GM12878 (cell line): ENCODE data around the gene CWC27. TPM values are rescaled to one million over a fixed set of nuclear protein-coding genes. Genes with fewer than 3 reads are reported as not detected.

Source experiments
- ATAC-seq: fragments of 200-7000 bp; cut with Tn5 transposase; 3 replicates; pipeline ENCODE4 v1.9.1; 2020; ENCODE audit warnings: mild to moderate bottlenecking, moderate library complexity
- BruUV-seq: library from RNA; stranded (reverse); fragments of 400-500 nt; replicated peaks from 2 replicates; lab custom pipeline; 2021; lab: Mats Ljungman, UMichigan
- CTCF ChIA-PET: fragments of 300-600 bp; sonication (Branson Sonifier 250); formaldehyde crosslinking; extraction: SDS; loops from one replicate; lab custom pipeline; 2021; ENCODE audit warnings: inconsistent platforms; lab: Yijun Ruan, JAX
- POLR2A ChIA-PET: fragments of 350-600 bp; formaldehyde crosslinking; extraction: SDS; loops from one replicate; lab custom pipeline; 2021; ENCODE audit warnings: inconsistent platforms; lab: Charles Lee
- RAD21 ChIA-PET: fragments of 300-600 bp; sonication (Branson Sonifier 250); formaldehyde crosslinking; loops from one replicate; lab custom pipeline; 2023; ENCODE audit warnings: antibody characterized with exemption; ENCODE audit not compliant: unreplicated experiment; lab: Charles Lee
- SMC1A ChIA-PET: fragments of 300-600 bp; sonication (Branson Sonifier 250); formaldehyde crosslinking; loops from one replicate; lab custom pipeline; 2023; ENCODE audit not compliant: unreplicated experiment, uncharacterized antibody; lab: Charles Lee
- DNase-seq: peaks from one replicate; pipeline ENCODE4 v3.0.0-alpha.2; 2011; ENCODE audit warnings: low read depth, low spot score
- FAIRE-seq: peaks from 3 replicates; lab custom pipeline; 2011; peaks lifted over from hg19 to GRCh38; lab: Jason Lieb, UNC
- H2AFZ ChIP-seq: 2 replicates; pipeline ENCODE4 v1.6.0; 2011; ENCODE audit warnings: low read depth, low read length, control low read depth; ENCODE audit not compliant: control insufficient read depth
- H3K27ac ChIP-seq: 2 replicates; pipeline ENCODE4 v1.5.1; 2011; ENCODE audit warnings: control low read depth; ENCODE audit not compliant: control insufficient read depth, insufficient read depth
- H3K27me3 ChIP-seq, 2 experiments: replicated peaks in 1 of 2; 2 replicates each; pipeline versions ENCODE4 v1.6.0 to v1.6.1; 2011; ENCODE audit warnings: low read length in 1 of 2; ENCODE audit not compliant: control insufficient read depth in 2 of 2, insufficient read depth in 2 of 2
- H3K36me3 ChIP-seq, 2 experiments: 2 replicates each; pipeline ENCODE4 v1.5.1; 2011; ENCODE audit warnings: low read length in 1 of 2; ENCODE audit not compliant: control insufficient read depth in 2 of 2, insufficient read depth in 2 of 2
- H3K4me1 ChIP-seq: 2 replicates; pipeline ENCODE4 v1.6.1; 2011; ENCODE audit warnings: mild to moderate bottlenecking, low read length, moderate library complexity, mixed read lengths; ENCODE audit not compliant: control insufficient read depth, insufficient read depth
- H3K4me2 ChIP-seq: 2 replicates; pipeline ENCODE4 v1.6.0; 2011; ENCODE audit warnings: control low read depth; ENCODE audit not compliant: control insufficient read depth, insufficient read depth
- H3K4me3 ChIP-seq: fragments of 200-600 bp; sonication (generic); 2 replicates; pipeline ENCODE4 v1.5.1; 2016
- H3K79me2 ChIP-seq: 2 replicates; pipeline ENCODE4 v1.6.0; 2011; ENCODE audit warnings: low read length; ENCODE audit not compliant: control insufficient read depth, insufficient read depth
- H3K9ac ChIP-seq: 2 replicates; pipeline ENCODE4 v1.8.0; 2011; ENCODE audit warnings: low read length, control low read depth, mixed read lengths; ENCODE audit not compliant: control insufficient read depth, insufficient read depth
- H3K9me3 ChIP-seq: replicated peaks from 3 replicates; pipeline ENCODE4 v1.5.1; 2011; ENCODE audit warnings: mild to moderate bottlenecking, low read length; ENCODE audit not compliant: control insufficient read depth, insufficient read depth
- H4K20me1 ChIP-seq: 2 replicates; pipeline ENCODE4 v1.6.0; 2011; ENCODE audit not compliant: control insufficient read depth, insufficient read depth
- CHD2 ChIP-seq: IDR thresholded peaks from 2 replicates; pipeline ENCODE4 v1.6.1; 2011; ENCODE audit warnings: low read depth, low read length, improper control_type of control experiment, borderline replicate concordance
- NFIC ChIP-seq: IDR thresholded peaks from 2 replicates; pipeline ENCODE4 v1.6.1; 2012; ENCODE audit warnings: low read depth, mild to moderate bottlenecking, inconsistent platforms, low read length, moderate library complexity
- RAD51 ChIP-seq: fragments of 450-650 bp; IDR thresholded peaks from 2 replicates; pipeline ENCODE4 v1.6.1; 2016; ENCODE audit warnings: moderate library complexity, mild to moderate bottlenecking, inconsistent platforms
- SPI1 ChIP-seq: IDR thresholded peaks from 2 replicates; pipeline ENCODE4 v1.6.1; 2011; ENCODE audit warnings: low read depth, mild to moderate bottlenecking, low read length, moderate library complexity, borderline replicate concordance; ENCODE audit not compliant: insufficient read depth
- in situ Hi-C: fragments of 300-500 bp; cut with MboI; formaldehyde crosslinking; loops from 9 replicates; pipeline ENCODE4 v1.14.3; 2018; ENCODE audit warnings: mixed read lengths
- intact Hi-C: fragments of 100-400 bp; cut with micrococcal nuclease; formaldehyde crosslinking; loops from one replicate; pipeline ENCODE4 v1.14.2; 2022; ENCODE audit not compliant: unreplicated experiment
- polyA plus RNA-seq, 11 experiments: library from polyadenylated mRNA; depleted of rRNA in 4 of 11; unstranded in 6 of 11; stranded (reverse) in 5 of 11; fragments of >200 nt; fragmentation: Nextera tagmentation in 4 of 11; fragmentation: Illumina TruSeq in 1 of 11; extraction: Ambion mirVana in 4 of 11; extraction: Trizol in 1 of 11; gene quantifications; 1 replicate in 1 of 11; 2 replicates in 10 of 11; pipeline versions ENCODE4 v1.2.1 to v1.2.3, GENCODE V29; 2011 to 2016; ENCODE audit warnings: inconsistent platforms in 2 of 11, missing spikeins in 2 of 11, low read depth in 1 of 11
- total RNA-seq, 4 experiments: library from RNA; depleted of rRNA in 3 of 4; stranded (reverse); fragments of >200 nt in 3 of 4; fragmentation: Illumina TruSeq in 1 of 4; extraction: Trizol in 1 of 4; gene quantifications; 2 replicates each; pipeline versions ENCODE4 v1.2.1 to v1.2.3, GENCODE V29; 2013 to 2021
- TF ChIP-seq, protein P1 (sequence below): IDR thresholded peaks from 2 replicates; pipeline ENCODE4 v1.6.1; 2011; ENCODE audit warnings: mild to moderate bottlenecking, low read depth, low read length, moderate library complexity; ENCODE audit not compliant: insufficient replicate concordance
- TF ChIP-seq, protein P2 (sequence below), 3 experiments: IDR thresholded peaks in 2 of 3; conservative IDR thresholded peaks in 1 of 3; 2 replicates each; pipeline ENCODE4 v1.5.1; 2011; ENCODE audit warnings: low read depth in 3 of 3, low read length in 3 of 3, mild to moderate bottlenecking in 3 of 3, control low read depth in 2 of 3, moderate library complexity in 2 of 3, inconsistent platforms in 1 of 3, mixed read lengths in 1 of 3; ENCODE audit not compliant: control insufficient read depth in 2 of 3, insufficient read depth in 1 of 3; ENCODE audit errors: extremely low read depth in 1 of 3
- TF ChIP-seq, protein P3 (sequence below): fragments of 450-650 bp; IDR thresholded peaks from 2 replicates; pipeline ENCODE4 v1.6.1; 2017; ENCODE audit warnings: antibody characterized with exemption, mild to moderate bottlenecking, moderate library complexity

CWC27 gene
- total and polyA plus RNA-seq, 10 of the 15 experiments (the other 5 are each of a cell fraction or from before 2014, with no cell fraction given) = 21.7 to 61.9 (median 47.0) TPM

DNA sequence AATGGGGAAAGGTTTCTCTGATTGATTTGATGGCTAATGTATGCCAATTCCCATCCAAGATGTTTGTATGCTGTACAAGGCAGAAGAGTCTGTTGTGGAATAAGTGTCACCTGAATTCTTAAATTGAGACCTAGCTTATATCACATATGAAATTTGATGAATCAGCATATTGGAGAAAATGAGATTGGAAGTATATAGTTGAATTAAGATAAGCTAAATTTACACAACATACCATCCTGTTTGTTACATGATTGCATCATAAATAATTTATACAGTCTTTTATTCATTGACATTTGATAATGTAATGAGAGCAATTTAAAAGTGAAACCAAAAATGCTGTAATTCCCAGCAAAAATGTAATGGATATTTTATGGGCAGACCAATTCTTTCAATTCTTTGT is 1.1 kb downstream of the CWC27 start:
- H3K36me3 ChIP-seq = peaks cover 0 to 11% of the 10 kb centered on the region in 2 experiments; a peak in 1 of 4 replicates
- ChIA-PET RAD21 (interaction anchor here (0.8 kb wide), 1 partner anchor 41 kb away, joined by 3 read pairs; no protein-coding TSS in a partner anchor), CTCF (interaction anchor here (0.6 to 5.3 kb wide), 3 partner anchors 11 to 42 kb away, joined by 3 to 28 read pairs (median 3); no protein-coding TSS in a partner anchor), SMC1A (interaction anchor here (1.0 to 1.1 kb wide), 4 partner anchors 12 to 614 kb away, joined by 3 read pairs; no protein-coding TSS in a partner anchor), POLR2A (interaction anchor here (0.6 kb wide), 1 partner anchor 293 kb away, joined by 4 read pairs; no protein-coding TSS in a partner anchor)
- in situ Hi-C loops (no loop called here), intact Hi-C loops (no loop called here)
- no peak for FAIRE-seq
- H2AFZ ChIP-seq = no peak overlapping the region
- no peaks in the 10 kb centered on the region for H4K20me1 ChIP-seq
- peak overlapping the region; percentile 82 for H3K4me2 ChIP-seq
- peaks cover 17% of the 10 kb centered on the region for H3K4me1 ChIP-seq
- TF ChIP-seq, protein P1, sequence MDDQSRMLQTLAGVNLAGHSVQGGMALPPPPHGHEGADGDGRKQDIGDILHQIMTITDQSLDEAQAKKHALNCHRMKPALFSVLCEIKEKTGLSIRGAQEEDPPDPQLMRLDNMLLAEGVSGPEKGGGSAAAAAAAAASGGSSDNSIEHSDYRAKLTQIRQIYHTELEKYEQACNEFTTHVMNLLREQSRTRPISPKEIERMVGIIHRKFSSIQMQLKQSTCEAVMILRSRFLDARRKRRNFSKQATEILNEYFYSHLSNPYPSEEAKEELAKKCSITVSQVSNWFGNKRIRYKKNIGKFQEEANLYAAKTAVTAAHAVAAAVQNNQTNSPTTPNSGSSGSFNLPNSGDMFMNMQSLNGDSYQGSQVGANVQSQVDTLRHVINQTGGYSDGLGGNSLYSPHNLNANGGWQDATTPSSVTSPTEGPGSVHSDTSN = no peak
- TF ChIP-seq SPI1 (no peak), RAD51 (no peak), CHD2 (no peak), NFIC (no peak)
- TF ChIP-seq, protein P2, sequence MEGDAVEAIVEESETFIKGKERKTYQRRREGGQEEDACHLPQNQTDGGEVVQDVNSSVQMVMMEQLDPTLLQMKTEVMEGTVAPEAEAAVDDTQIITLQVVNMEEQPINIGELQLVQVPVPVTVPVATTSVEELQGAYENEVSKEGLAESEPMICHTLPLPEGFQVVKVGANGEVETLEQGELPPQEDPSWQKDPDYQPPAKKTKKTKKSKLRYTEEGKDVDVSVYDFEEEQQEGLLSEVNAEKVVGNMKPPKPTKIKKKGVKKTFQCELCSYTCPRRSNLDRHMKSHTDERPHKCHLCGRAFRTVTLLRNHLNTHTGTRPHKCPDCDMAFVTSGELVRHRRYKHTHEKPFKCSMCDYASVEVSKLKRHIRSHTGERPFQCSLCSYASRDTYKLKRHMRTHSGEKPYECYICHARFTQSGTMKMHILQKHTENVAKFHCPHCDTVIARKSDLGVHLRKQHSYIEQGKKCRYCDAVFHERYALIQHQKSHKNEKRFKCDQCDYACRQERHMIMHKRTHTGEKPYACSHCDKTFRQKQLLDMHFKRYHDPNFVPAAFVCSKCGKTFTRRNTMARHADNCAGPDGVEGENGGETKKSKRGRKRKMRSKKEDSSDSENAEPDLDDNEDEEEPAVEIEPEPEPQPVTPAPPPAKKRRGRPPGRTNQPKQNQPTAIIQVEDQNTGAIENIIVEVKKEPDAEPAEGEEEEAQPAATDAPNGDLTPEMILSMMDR (IDR thresholded peaks at IDR 0.05 in 2 of 3, conservative IDR thresholded peaks at IDR 0.05 in 1 of 3; ENCODE audit: control insufficient read depth in 2 of 3, extremely low read depth in 1 of 3, insufficient read depth in 1 of 3, low read depth in 3 of 3, low read length in 3 of 3) = no peak
- TF ChIP-seq, protein P3, sequence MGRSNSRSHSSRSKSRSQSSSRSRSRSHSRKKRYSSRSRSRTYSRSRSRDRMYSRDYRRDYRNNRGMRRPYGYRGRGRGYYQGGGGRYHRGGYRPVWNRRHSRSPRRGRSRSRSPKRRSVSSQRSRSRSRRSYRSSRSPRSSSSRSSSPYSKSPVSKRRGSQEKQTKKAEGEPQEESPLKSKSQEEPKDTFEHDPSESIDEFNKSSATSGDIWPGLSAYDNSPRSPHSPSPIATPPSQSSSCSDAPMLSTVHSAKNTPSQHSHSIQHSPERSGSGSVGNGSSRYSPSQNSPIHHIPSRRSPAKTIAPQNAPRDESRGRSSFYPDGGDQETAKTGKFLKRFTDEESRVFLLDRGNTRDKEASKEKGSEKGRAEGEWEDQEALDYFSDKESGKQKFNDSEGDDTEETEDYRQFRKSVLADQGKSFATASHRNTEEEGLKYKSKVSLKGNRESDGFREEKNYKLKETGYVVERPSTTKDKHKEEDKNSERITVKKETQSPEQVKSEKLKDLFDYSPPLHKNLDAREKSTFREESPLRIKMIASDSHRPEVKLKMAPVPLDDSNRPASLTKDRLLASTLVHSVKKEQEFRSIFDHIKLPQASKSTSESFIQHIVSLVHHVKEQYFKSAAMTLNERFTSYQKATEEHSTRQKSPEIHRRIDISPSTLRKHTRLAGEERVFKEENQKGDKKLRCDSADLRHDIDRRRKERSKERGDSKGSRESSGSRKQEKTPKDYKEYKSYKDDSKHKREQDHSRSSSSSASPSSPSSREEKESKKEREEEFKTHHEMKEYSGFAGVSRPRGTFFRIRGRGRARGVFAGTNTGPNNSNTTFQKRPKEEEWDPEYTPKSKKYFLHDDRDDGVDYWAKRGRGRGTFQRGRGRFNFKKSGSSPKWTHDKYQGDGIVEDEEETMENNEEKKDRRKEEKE = no peak
- no peaks in the 10 kb centered on the region for H3K9me3 ChIP-seq
- peak overlapping the region; percentile 94 for H3K4me3 ChIP-seq
- peak overlapping the region; percentile 87; the same call in 1 of the 2 replicates for H3K9ac ChIP-seq
- H3K27me3 ChIP-seq = no peaks in the 10 kb centered on the region
- BruUV-seq = no TSS peak
- ATAC-seq = no peak
- peaks cover 77% of the 10 kb centered on the region for H3K79me2 ChIP-seq
- H3K27ac ChIP-seq = no peak overlapping the region
- no peak for DNase-seq
